GM12865 (cell line): ENCODE results near the gene VPS26C.

Experiments used
- DNase-seq: peaks from one replicate; pipeline ENCODE4 v3.0.0; 2010; ENCODE audit warnings: low read depth
- H3K4me3 ChIP-seq: 2 replicates; pipeline ENCODE4 v1.5.1; 2011; ENCODE audit warnings: mild to moderate bottlenecking, low read depth, low read length, control low read depth
- CTCF ChIP-seq: IDR thresholded peaks from 2 replicates; pipeline ENCODE4 v1.5.1; 2011; ENCODE audit warnings: low read length, control low read depth, low read depth, inconsistent platforms; ENCODE audit not compliant: insufficient read depth; ENCODE audit errors: missing control alignments

Gene VPS26C

GRCh38 chr21:37231249-37231645 lies 35.9 kb downstream of the VPS26C start:
- H3K4me3 ChIP-seq = no peak overlapping the region
- no peak for TF ChIP-seq CTCF
- DNase-seq = no peak

- TF ChIP-seq CTCF = no peak
- H3K4me3 ChIP-seq = no peak overlapping the region
- DNase-seq = no peak
Measured at GRCh38 chr21:37230632-37231248, 36.4 kb downstream of the VPS26C start.

GRCh38 chr21:37228003-37228400 lies 39.1 kb downstream of the VPS26C start:
- no peak for TF ChIP-seq CTCF
- no peak for DNase-seq
- H3K4me3 ChIP-seq = no peak overlapping the region

- H3K4me3 ChIP-seq = no peak overlapping the region
- no peak for TF ChIP-seq CTCF
- DNase-seq = no peak
Measured at GRCh38 chr21:37227071-37228002, 39.8 kb downstream of the VPS26C start.

- no peak for TF ChIP-seq CTCF
- no peak overlapping the region for H3K4me3 ChIP-seq
- DNase-seq = no peak
Measured at GRCh38 chr21:37226041-37226920, 40.9 kb downstream of the VPS26C start.

- H3K4me3 ChIP-seq = no peak overlapping the region
- TF ChIP-seq CTCF = no peak
- DNase-seq = no peak
Measured at GRCh38 chr21:37224861-37225839, 42.0 kb downstream of the VPS26C start.
